ENCODE results near the gene NPAS2.
A peak's percentile ranks its signal among the peaks of the same experiment; 100 is the strongest.

Gene NPAS2

GRCh38 chr2:100819370-100820272, at the start of gene NPAS2:
Gene NPAS2 (plus strand): TSS chr2:100820139. CDS start chr2:100904755, 84,616 bp downstream.
- DNase-seq, result peak; percentile 51

GRCh38 chr2:100771125-100771524, 48.8 kb upstream of the NPAS2 start:
- no peak for DNase-seq

- no peak for DNase-seq
Observed at GRCh38 chr2:100773538-100773937, 46.4 kb upstream of the NPAS2 start.

- no peak for DNase-seq
Observed at GRCh38 chr2:100776445-100776844, 43.5 kb upstream of the NPAS2 start.

GRCh38 chr2:100778637-100779450, 41.1 kb upstream of the NPAS2 start:
- DNase-seq, result no peak

GRCh38 chr2:100779908-100780202, 40.1 kb upstream of the NPAS2 start:
- DNase-seq, result no peak

GRCh38 chr2:100780203-100781008, 39.5 kb upstream of the NPAS2 start:
- DNase-seq, result no peak

GRCh38 chr2:100781009-100781325, 39.0 kb upstream of the NPAS2 start:
- no peak for DNase-seq

- no peak for DNase-seq
Observed at GRCh38 chr2:100781523-100782379, 38.2 kb upstream of the NPAS2 start.

- DNase-seq, result no peak
Observed at GRCh38 chr2:100782380-100782878, 37.5 kb upstream of the NPAS2 start.

GRCh38 chr2:100783987-100784386, 36.0 kb upstream of the NPAS2 start:
- DNase-seq, result no peak

- no peak for DNase-seq
Observed at GRCh38 chr2:100784681-100785080, 35.3 kb upstream of the NPAS2 start.

GRCh38 chr2:100785626-100786296, 34.2 kb upstream of the NPAS2 start:
- DNase-seq, result no peak

- no peak for DNase-seq
Observed at GRCh38 chr2:100786297-100786658, 33.7 kb upstream of the NPAS2 start.

GRCh38 chr2:100786985-100787384, 33.0 kb upstream of the NPAS2 start:
- DNase-seq, result no peak

- DNase-seq, result no peak
Observed at GRCh38 chr2:100789361-100789760, 30.6 kb upstream of the NPAS2 start.

- DNase-seq, result no peak
Observed at GRCh38 chr2:100791294-100791935, 28.5 kb upstream of the NPAS2 start.

GRCh38 chr2:100791936-100792308, 28.0 kb upstream of the NPAS2 start:
- DNase-seq, result no peak

- DNase-seq, result no peak
Observed at GRCh38 chr2:100793220-100793619, 26.7 kb upstream of the NPAS2 start.

- DNase-seq, result no peak
Observed at GRCh38 chr2:100793982-100794381, 26.0 kb upstream of the NPAS2 start.

GRCh38 chr2:100796499-100797100, 23.3 kb upstream of the NPAS2 start:
- no peak for DNase-seq

All from activated T-cell treated with anti-CD3 and anti-CD28 coated beads, Interleukin-2, amount 50 U/mL, for 48 hours (primary cell).